ENCODE results near the gene SCFD2.

The SCFD2 gene

GRCh38 chr4:53175640-53176039 lies 190.2 kb downstream of the SCFD2 start:
- no peak overlapping the region for H3K4me3 ChIP-seq (replicated peaks; ENCODE audit: insufficient read depth, low read length)
- no peak for DNase-seq (ENCODE audit: low read depth in 1 of 2, low spot score in 1 of 2)
- TF ChIP-seq SPI1 (IDR thresholded peaks at IDR 0.05; ENCODE audit: borderline replicate concordance, low read depth) (no peak), POLR2AphosphoS5 (IDR thresholded peaks at IDR 0.05; ENCODE audit: low read depth) (no peak), CTCF (IDR thresholded peaks at IDR 0.05; ENCODE audit: insufficient read depth, low read length) (no peak), GABPA (IDR thresholded peaks at IDR 0.05; ENCODE audit: low read depth) (no peak), REST (IDR thresholded peaks at IDR 0.05; ENCODE audit: insufficient replicate concordance, low read depth) (no peak)
- no peak overlapping the region for H3K27ac ChIP-seq (replicated peaks)
- H3K27me3 ChIP-seq (ENCODE audit: insufficient read depth, poor library complexity, severe bottlenecking): no peaks in the 10 kb centered on the region

- TF ChIP-seq REST (IDR thresholded peaks at IDR 0.05; ENCODE audit: insufficient replicate concordance, low read depth) (no peak), SPI1 (IDR thresholded peaks at IDR 0.05; ENCODE audit: borderline replicate concordance, low read depth) (no peak), POLR2AphosphoS5 (IDR thresholded peaks at IDR 0.05; ENCODE audit: low read depth) (no peak), CTCF (IDR thresholded peaks at IDR 0.05; ENCODE audit: insufficient read depth, low read length) (no peak), GABPA (IDR thresholded peaks at IDR 0.05; ENCODE audit: low read depth) (no peak)
- no peak overlapping the region for H3K4me3 ChIP-seq (replicated peaks; ENCODE audit: insufficient read depth, low read length)
- no peak overlapping the region for H3K27ac ChIP-seq (replicated peaks)
- no peak for DNase-seq (ENCODE audit: low read depth in 1 of 2, low spot score in 1 of 2)
- no peaks in the 10 kb centered on the region for H3K27me3 ChIP-seq (ENCODE audit: insufficient read depth, poor library complexity, severe bottlenecking)
These were observed 191.0 kb downstream of the SCFD2 start for GRCh38 chr4:53174823-53175222.

GRCh38 chr4:53173576-53173975 lies 192.3 kb downstream of the SCFD2 start:
- Histone ChIP-seq H3K27ac (replicated peaks) (no peak overlapping the region), H3K4me3 (replicated peaks; ENCODE audit: insufficient read depth, low read length) (no peak overlapping the region), H3K27me3 (ENCODE audit: insufficient read depth, poor library complexity, severe bottlenecking) (no peaks in the 10 kb centered on the region)
- TF ChIP-seq CTCF (IDR thresholded peaks at IDR 0.05; ENCODE audit: insufficient read depth, low read length) (no peak), GABPA (IDR thresholded peaks at IDR 0.05; ENCODE audit: low read depth) (no peak), POLR2AphosphoS5 (IDR thresholded peaks at IDR 0.05; ENCODE audit: low read depth) (no peak), REST (IDR thresholded peaks at IDR 0.05; ENCODE audit: insufficient replicate concordance, low read depth) (no peak), SPI1 (IDR thresholded peaks at IDR 0.05; ENCODE audit: borderline replicate concordance, low read depth) (no peak)
- DNase-seq (ENCODE audit: low read depth in 1 of 2, low spot score in 1 of 2): no peak

Measured in HL-60 (cell line).